HepG2 (cell line): ENCODE measurements around the gene GALNT17. TPM values are rescaled to one million over a fixed set of nuclear protein-coding genes. Genes with fewer than 3 reads are reported as not detected.

Experiments used
- ATAC-seq: fragments of 200-7000 bp; cut with Tn5 transposase; 3 replicates; pipeline ENCODE4 v1.9.1; 2020; ENCODE audit warnings: mild to moderate bottlenecking, moderate library complexity
- BruUV-seq: library from RNA; stranded (reverse); fragments of 400-500 nt; replicated peaks from 2 replicates; lab custom pipeline; 2021; lab: Mats Ljungman, UMichigan
- CTCF ChIA-PET: fragments of 300-600 bp; formaldehyde crosslinking; extraction: SDS; loops from one replicate; lab custom pipeline; 2021; ENCODE audit warnings: low total read pairs, inconsistent platforms, low intra/inter-chr PET ratio; lab: Yijun Ruan, JAX
- POLR2A ChIA-PET: fragments of 350-600 bp; sonication (Branson Sonifier 250); formaldehyde crosslinking; loops from one replicate; lab custom pipeline; 2020; ENCODE audit warnings: antibody characterized with exemption, inconsistent platforms; lab: Yijun Ruan, JAX
- DNase-seq: peaks from one replicate; pipeline ENCODE4 v3.0.0-alpha.2; 2015; ENCODE audit warnings: low spot score
- FAIRE-seq: peaks from 3 replicates; lab custom pipeline; 2011; peaks lifted over from hg19 to GRCh38; lab: Jason Lieb, UNC
- H2AFZ ChIP-seq: one replicate; pipeline ENCODE4 v1.6.1; 2011; ENCODE audit warnings: low read length, inconsistent platforms
- H3K27ac ChIP-seq: fragments of 300-600 bp; 3 replicates; pipeline ENCODE4 v1.8.0; 2011; ENCODE audit warnings: mixed run types, mild to moderate bottlenecking, mixed read lengths, low read length, inconsistent platforms; ENCODE audit not compliant: insufficient read depth; ENCODE audit errors: extremely low read length
- H3K27me3 ChIP-seq, 2 experiments: fragments of 200-600 bp in 1 of 2; 2 replicates in 1 of 2; 3 replicates in 1 of 2; pipeline versions ENCODE4 v1.6.0 to v1.8.0; 2011; ENCODE audit warnings: low read length in 2 of 2, mild to moderate bottlenecking in 2 of 2, moderate library complexity in 2 of 2, inconsistent platforms in 1 of 2; ENCODE audit not compliant: insufficient read depth in 2 of 2, control insufficient read depth in 1 of 2
- H3K36me3 ChIP-seq, 2 experiments: fragments of 200-600 bp in 1 of 2; replicated peaks in 1 of 2; 2 replicates in 1 of 2; 3 replicates in 1 of 2; pipeline versions ENCODE4 v1.5.1 to v1.8.0; 2011; ENCODE audit warnings: low read length in 2 of 2, inconsistent platforms in 1 of 2; ENCODE audit not compliant: insufficient read depth in 2 of 2, control insufficient read depth in 1 of 2
- H3K4me1 ChIP-seq: 2 replicates; pipeline ENCODE4 v1.5.1; 2012; ENCODE audit warnings: low read length, inconsistent platforms; ENCODE audit not compliant: insufficient read depth
- H3K4me2 ChIP-seq: 2 replicates; pipeline ENCODE4 v1.6.0; 2011; ENCODE audit warnings: low read depth, low read length, inconsistent platforms
- H3K4me3 ChIP-seq, 3 experiments: fragments of 200-600 bp in 1 of 3; sonication (generic), shearing (Covaris generic) in 1 of 3; replicated peaks in 1 of 3; 2 replicates each; pipeline ENCODE4 v1.5.1; 2011 to 2016; ENCODE audit warnings: low read length in 3 of 3, inconsistent platforms in 2 of 3, low read depth in 2 of 3, mild to moderate bottlenecking in 2 of 3, control low read depth in 1 of 3, mixed read lengths in 1 of 3; ENCODE audit not compliant: insufficient read depth in 1 of 3
- H3K79me2 ChIP-seq: one replicate; pipeline ENCODE4 v1.6.1; 2011; ENCODE audit warnings: low read length, inconsistent platforms; ENCODE audit not compliant: insufficient read depth
- H3K9ac ChIP-seq: 2 replicates; pipeline ENCODE4 v1.6.0; 2011; ENCODE audit warnings: mild to moderate bottlenecking, low read depth, low read length, inconsistent platforms; ENCODE audit not compliant: insufficient read depth
- H3K9me3 ChIP-seq: 2 replicates; pipeline ENCODE4 v1.5.1; 2012; ENCODE audit warnings: mild to moderate bottlenecking, low read length
- H4K20me1 ChIP-seq: 2 replicates; pipeline ENCODE4 v1.6.0; 2011; ENCODE audit warnings: inconsistent platforms, mild to moderate bottlenecking, low read length, moderate library complexity; ENCODE audit not compliant: insufficient read depth
- ADNP ChIP-seq: sonication (generic); formaldehyde crosslinking; IDR thresholded peaks from 2 replicates; pipeline ENCODE4 v1.4.0; 2020; ENCODE audit warnings: missing genetic modification reagents
- CBFB ChIP-seq: sonication (generic); formaldehyde crosslinking; IDR thresholded peaks from 2 replicates; pipeline ENCODE4 v1.4.0; 2020; ENCODE audit warnings: missing genetic modification reagents
- KDM5B ChIP-seq: sonication (generic); formaldehyde crosslinking; IDR thresholded peaks from 2 replicates; pipeline ENCODE4 v1.4.0; 2020; ENCODE audit warnings: missing genetic modification reagents, mild to moderate bottlenecking, borderline replicate concordance
- MEIS1 ChIP-seq: sonication (generic); formaldehyde crosslinking; IDR thresholded peaks from 2 replicates; pipeline ENCODE4 v1.9.0; 2021; ENCODE audit warnings: mild to moderate bottlenecking, missing genetic modification reagents, moderate library complexity, borderline replicate concordance
- NCOA2 ChIP-seq: sonication (generic); formaldehyde crosslinking; IDR thresholded peaks from 2 replicates; pipeline ENCODE4 v1.8.0; 2022; ENCODE audit warnings: inconsistent platforms
- NFE2 ChIP-seq: sonication (generic); formaldehyde crosslinking; IDR thresholded peaks from 2 replicates; pipeline ENCODE4 v1.4.0; 2020; ENCODE audit warnings: missing genetic modification reagents
- RXRB ChIP-seq: IDR thresholded peaks from 2 replicates; pipeline ENCODE4 v1.6.1; 2016; ENCODE audit warnings: borderline replicate concordance, missing genetic modification reagents, missing compliant biosample characterization
- SRSF4 ChIP-seq: fragments of 200-400 bp; formaldehyde crosslinking; IDR thresholded peaks from one replicate; pipeline ENCODE4 v1.6.1; 2018; ENCODE audit warnings: mild to moderate bottlenecking, low read depth, low read length, moderate library complexity; ENCODE audit not compliant: poor library complexity, severe bottlenecking
- THYN1 ChIP-seq: sonication (generic); formaldehyde crosslinking; IDR thresholded peaks from 2 replicates; pipeline ENCODE4 v1.8.1; 2023; ENCODE audit warnings: low read depth, mild to moderate bottlenecking, moderate library complexity, missing genetic modification reagents, borderline replicate concordance
- YY1 ChIP-seq: IDR thresholded peaks from 2 replicates; pipeline ENCODE4 v1.6.1; 2011; ENCODE audit warnings: low read length, low read depth, moderate library complexity, mild to moderate bottlenecking; ENCODE audit not compliant: insufficient read depth, insufficient replicate concordance
- ZFP36L1 ChIP-seq: sonication (generic); formaldehyde crosslinking; IDR thresholded peaks from 2 replicates; pipeline ENCODE4 v1.8.0; 2022; ENCODE audit warnings: mild to moderate bottlenecking, missing genetic modification reagents, moderate library complexity
- ZNF12 ChIP-seq: sonication (generic); formaldehyde crosslinking; IDR thresholded peaks from 2 replicates; pipeline ENCODE4 v1.5.0; 2020; ENCODE audit warnings: missing genetic modification reagents
- ZNF274 ChIP-seq: sonication (generic); formaldehyde crosslinking; IDR thresholded peaks from 2 replicates; pipeline ENCODE4 v1.5.1; 2020; ENCODE audit warnings: mild to moderate bottlenecking, missing genetic modification reagents
- ZNF530 ChIP-seq: sonication (generic); formaldehyde crosslinking; IDR thresholded peaks from 2 replicates; pipeline ENCODE4 v1.5.0; 2020; ENCODE audit warnings: low read depth, mild to moderate bottlenecking, missing genetic modification reagents
- WGBS: methylation state at CpG from one replicate; pipeline ENCODE4 v1.1.6; 2017; ENCODE audit warnings: low lambda C conversion rate; 5-methylcytosine and 5-hydroxymethylcytosine counted together
- in situ Hi-C: cut with HindIII; loops from 2 replicates; pipeline ENCODE4 v1.10.0; 2017; ENCODE audit warnings: low pct_unique_long_range_greater_than_20kb; ENCODE audit not compliant: extremely low pct_ligation_motif_present
- intact Hi-C: fragments of 100-400 bp; cut with micrococcal nuclease; formaldehyde crosslinking; loops from one replicate; pipeline ENCODE4 v1.10.0; 2022; ENCODE audit not compliant: unreplicated experiment
- polyA plus RNA-seq, 8 experiments: library from polyadenylated mRNA; depleted of rRNA in 3 of 8; stranded (reverse) in 7 of 8; unstranded in 1 of 8; fragments of >200 nt; fragmentation: Illumina TruSeq in 4 of 8; extraction: Trizol in 4 of 8; gene quantifications; 2 replicates each; pipeline versions ENCODE4 v1.2.1 to v1.2.3, GENCODE V29; 2011 to 2016; ENCODE audit warnings: low read depth in 4 of 8, missing spikeins in 1 of 8, mixed read lengths in 1 of 8; ENCODE audit not compliant: insufficient read depth in 1 of 8
- total RNA-seq, 5 experiments: library from RNA; depleted of rRNA; stranded (reverse); fragments of >200 nt; fragmentation: Illumina TruSeq; extraction: Trizol; gene quantifications; 2 replicates each; pipeline ENCODE4 v1.2.3, GENCODE V29; 2016; ENCODE audit warnings: low read depth in 1 of 5
- TF ChIP-seq, protein P1 (sequence below), 2 experiments: sonication (generic) in 1 of 2; formaldehyde crosslinking in 1 of 2; IDR thresholded peaks; 2 replicates each; pipeline versions ENCODE4 v1.5.1 to v1.6.1; 2011 to 2020; ENCODE audit warnings: borderline replicate concordance in 1 of 2, low read depth in 1 of 2, low read length in 1 of 2, mild to moderate bottlenecking in 1 of 2, missing genetic modification reagents in 1 of 2, moderate library complexity in 1 of 2
- TF ChIP-seq, protein P2 (sequence below): sonication (generic); formaldehyde crosslinking; IDR thresholded peaks from 2 replicates; pipeline ENCODE4 v1.4.0; 2020; ENCODE audit warnings: missing genetic modification reagents; ENCODE audit errors: not compliant biosample characterization

GALNT17 gene
- total and polyA plus RNA-seq, 2 of the 13 experiments (the other 11 are each of a cell fraction or from before 2014, with no cell fraction given) = not detected

DNA sequence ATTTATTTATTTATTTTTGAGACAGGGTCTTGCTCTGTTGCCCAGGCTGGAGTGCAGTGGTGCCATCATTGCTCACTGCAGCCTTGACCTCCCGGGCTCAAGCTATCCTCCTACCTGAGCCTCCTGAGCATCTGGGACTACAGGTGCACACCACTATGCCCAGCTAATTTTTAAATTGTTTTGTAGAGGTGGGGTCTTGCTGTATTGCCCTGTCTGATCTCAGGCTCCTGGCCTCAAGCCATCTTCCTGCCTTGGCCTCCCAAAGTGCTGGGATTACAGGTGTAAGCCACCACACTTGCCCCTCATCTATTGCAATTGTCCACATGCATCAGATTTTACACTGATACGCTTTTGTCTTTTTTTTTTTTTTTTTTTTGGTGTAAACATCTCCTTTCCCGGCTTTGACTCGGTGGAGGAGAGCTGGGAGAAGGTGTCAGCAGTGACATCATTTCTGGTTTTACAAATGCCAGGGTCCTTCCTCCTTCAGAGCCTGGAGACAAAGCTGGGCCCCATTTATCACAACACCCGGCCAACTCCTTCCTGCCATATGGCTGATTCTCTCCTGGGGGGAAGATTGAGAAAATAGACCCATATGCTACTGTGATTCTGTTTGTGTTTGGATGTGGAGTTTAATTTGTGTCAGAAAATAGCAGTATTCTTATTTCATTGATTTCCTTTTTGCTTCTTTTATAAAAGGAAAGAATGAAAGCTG lies 61.3 kb downstream of the GALNT17 start (continued):
- no peak for TF ChIP-seq SRSF4
- TF ChIP-seq ZNF12 (CRISPR knock-in tag) = no peak
- TF ChIP-seq ZFP36L1 (CRISPR knock-in tag) = no peak
- no peak for TF ChIP-seq NFE2
- TF ChIP-seq NCOA2 (CRISPR knock-in tag) = no peak
- TF ChIP-seq, protein P1, sequence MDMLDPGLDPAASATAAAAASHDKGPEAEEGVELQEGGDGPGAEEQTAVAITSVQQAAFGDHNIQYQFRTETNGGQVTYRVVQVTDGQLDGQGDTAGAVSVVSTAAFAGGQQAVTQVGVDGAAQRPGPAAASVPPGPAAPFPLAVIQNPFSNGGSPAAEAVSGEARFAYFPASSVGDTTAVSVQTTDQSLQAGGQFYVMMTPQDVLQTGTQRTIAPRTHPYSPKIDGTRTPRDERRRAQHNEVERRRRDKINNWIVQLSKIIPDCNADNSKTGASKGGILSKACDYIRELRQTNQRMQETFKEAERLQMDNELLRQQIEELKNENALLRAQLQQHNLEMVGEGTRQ (IDR thresholded peaks at IDR 0.05; ENCODE audit: low read depth, low read length) = no peak
- TF ChIP-seq, protein P1 (CRISPR knock-in tag; IDR thresholded peaks at IDR 0.05; ENCODE audit: borderline replicate concordance) = no peak
- no peak for TF ChIP-seq YY1
- no peak for TF ChIP-seq KDM5B (CRISPR knock-in tag)
- no peak for TF ChIP-seq ZNF274
- no peak for TF ChIP-seq RXRB
- TF ChIP-seq, all 625 proteins: peak for 0

DNA sequence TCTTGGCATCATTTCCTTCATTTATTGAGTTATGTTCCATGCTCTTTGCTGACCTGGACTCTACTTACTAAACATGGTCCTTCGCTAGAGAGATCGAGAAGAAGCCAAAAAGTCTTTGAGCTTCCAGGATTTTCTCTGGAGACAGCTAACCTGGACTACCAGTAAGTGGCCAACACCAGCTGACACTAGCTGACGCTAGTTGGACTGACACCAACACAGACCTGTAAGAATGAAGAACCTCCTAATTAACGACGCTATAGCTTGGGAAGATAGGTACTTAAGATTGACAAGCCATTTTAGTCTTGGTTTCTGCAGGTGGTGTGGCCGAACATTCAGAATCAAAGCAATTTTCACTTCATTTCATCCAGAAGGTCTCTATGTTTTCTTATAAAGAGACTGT lies 66.4 kb downstream of the GALNT17 start:
- POLR2A ChIA-PET = no interaction called here
- CTCF ChIA-PET = no interaction called here
- ATAC-seq (no peak), FAIRE-seq (no peak), DNase-seq (no peak)
- H4K20me1 ChIP-seq = no peaks in the 10 kb centered on the region
- H3K4me2 ChIP-seq = no peak overlapping the region
- intact Hi-C loops = no loop called here
- no peaks in the 10 kb centered on the region for H3K36me3 ChIP-seq
- no peaks in the 10 kb centered on the region for H3K4me1 ChIP-seq
- no peak overlapping the region for H3K9ac ChIP-seq
- no peaks in the 10 kb centered on the region for H3K79me2 ChIP-seq
- no peaks in the 10 kb centered on the region for H3K27me3 ChIP-seq
- TF ChIP-seq ZNF530 (CRISPR knock-in tag) (no peak), CBFB (no peak), MEIS1 (CRISPR knock-in tag) (no peak), ADNP (CRISPR knock-in tag) (no peak), THYN1 (CRISPR knock-in tag) (no peak)
- TF ChIP-seq, protein P2, sequence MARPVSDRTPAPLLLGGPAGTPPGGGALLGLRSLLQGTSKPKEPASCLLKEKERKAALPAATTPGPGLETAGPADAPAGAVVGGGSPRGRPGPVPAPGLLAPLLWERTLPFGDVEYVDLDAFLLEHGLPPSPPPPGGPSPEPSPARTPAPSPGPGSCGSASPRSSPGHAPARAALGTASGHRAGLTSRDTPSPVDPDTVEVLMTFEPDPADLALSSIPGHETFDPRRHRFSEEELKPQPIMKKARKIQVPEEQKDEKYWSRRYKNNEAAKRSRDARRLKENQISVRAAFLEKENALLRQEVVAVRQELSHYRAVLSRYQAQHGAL (CRISPR knock-in tag) = no peak
- H3K27ac ChIP-seq = no peak overlapping the region
- no peak overlapping the region for H3K4me3 ChIP-seq
- in situ Hi-C loops = no loop called here
- WGBS = 22% methylated on average over 6 of the region's 6 CpGs
- H2AFZ ChIP-seq = no peak overlapping the region
- BruUV-seq = no TSS peak
- H3K9me3 ChIP-seq = no peaks in the 10 kb centered on the region
